Astrocyte (in vitro differentiated cells and primary cell): ENCODE data around the gene TUBB.
"Not testable (repeated sequence)": the region's sequence is repeated elsewhere in the genome, so short reads cannot be mapped to it uniquely, and the experiment has no call there.

Experiments
- EZH2 ChIP-seq: IDR thresholded peaks from 2 replicates; pipeline ENCODE4 v1.6.1; 2012; ENCODE audit warnings: mild to moderate bottlenecking, low read length, inconsistent platforms; ENCODE audit not compliant: insufficient read depth
- TF ChIP-seq, protein P1 (sequence below): IDR thresholded peaks from 2 replicates; pipeline ENCODE4 v1.5.1; 2011; ENCODE audit warnings: low read depth, mild to moderate bottlenecking, inconsistent platforms, low read length, moderate library complexity; ENCODE audit not compliant: insufficient read depth

- TF ChIP-seq, protein P1, sequence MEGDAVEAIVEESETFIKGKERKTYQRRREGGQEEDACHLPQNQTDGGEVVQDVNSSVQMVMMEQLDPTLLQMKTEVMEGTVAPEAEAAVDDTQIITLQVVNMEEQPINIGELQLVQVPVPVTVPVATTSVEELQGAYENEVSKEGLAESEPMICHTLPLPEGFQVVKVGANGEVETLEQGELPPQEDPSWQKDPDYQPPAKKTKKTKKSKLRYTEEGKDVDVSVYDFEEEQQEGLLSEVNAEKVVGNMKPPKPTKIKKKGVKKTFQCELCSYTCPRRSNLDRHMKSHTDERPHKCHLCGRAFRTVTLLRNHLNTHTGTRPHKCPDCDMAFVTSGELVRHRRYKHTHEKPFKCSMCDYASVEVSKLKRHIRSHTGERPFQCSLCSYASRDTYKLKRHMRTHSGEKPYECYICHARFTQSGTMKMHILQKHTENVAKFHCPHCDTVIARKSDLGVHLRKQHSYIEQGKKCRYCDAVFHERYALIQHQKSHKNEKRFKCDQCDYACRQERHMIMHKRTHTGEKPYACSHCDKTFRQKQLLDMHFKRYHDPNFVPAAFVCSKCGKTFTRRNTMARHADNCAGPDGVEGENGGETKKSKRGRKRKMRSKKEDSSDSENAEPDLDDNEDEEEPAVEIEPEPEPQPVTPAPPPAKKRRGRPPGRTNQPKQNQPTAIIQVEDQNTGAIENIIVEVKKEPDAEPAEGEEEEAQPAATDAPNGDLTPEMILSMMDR, result not testable (repeated sequence)
- TF ChIP-seq EZH2, result not testable (repeated sequence)
Measured at GRCh38 chr6:30723843-30724741, 3.9 kb downstream of the TUBB start.
